ENCODE measurements around the gene CBR3.

Gene CBR3

DNA sequence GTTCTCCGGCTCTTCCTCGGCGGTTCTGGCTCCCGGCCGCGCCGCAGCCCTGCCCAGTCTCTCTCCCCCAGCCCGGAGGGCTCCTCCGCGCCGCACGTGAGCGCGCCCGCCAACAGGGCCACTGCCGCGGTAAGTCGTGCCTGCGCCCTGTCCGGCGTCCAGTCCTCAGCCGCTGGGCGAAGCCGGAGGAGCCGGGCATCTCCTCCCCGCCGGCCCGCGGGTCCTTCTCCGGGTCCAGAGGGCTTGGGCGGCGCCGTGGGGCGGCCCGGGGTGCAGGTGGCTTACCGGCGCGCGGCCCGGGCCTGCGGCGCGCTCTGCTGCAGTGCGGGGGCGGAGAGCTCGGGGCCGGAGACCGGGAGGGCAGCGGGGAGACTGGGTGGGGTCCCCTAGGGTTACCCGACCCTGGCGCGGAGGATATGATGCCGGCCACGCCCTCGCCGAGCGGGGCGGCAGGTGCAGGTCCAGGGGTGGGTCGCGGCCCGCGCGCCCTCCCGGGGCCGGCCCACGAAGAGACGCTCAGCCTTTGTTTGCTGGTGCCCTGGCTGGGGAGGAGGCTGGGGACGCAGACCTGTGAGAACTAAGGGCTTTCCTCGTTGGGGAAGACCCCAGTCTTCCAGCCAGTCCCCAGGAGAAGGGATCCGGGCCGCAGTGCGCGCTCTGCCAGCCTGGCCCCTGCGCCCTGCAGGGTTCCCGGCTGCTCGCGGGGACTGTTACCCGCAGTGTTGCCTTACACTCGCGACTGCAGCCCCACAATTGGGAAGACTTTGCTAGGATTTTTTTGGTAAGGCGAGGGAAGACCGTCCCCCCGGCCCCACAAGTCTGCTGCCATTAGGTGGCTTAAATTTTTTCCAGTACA, 22.2 kb downstream of the CBR3 start, which contains the start of gene DOP1B:
Gene DOP1B, plus strand, starts transcription at position 10 of the 856 bp plus-strand sequence. CDS start 7,910 bp downstream, outside the sequence.
- no peak for DNase-seq

DNA sequence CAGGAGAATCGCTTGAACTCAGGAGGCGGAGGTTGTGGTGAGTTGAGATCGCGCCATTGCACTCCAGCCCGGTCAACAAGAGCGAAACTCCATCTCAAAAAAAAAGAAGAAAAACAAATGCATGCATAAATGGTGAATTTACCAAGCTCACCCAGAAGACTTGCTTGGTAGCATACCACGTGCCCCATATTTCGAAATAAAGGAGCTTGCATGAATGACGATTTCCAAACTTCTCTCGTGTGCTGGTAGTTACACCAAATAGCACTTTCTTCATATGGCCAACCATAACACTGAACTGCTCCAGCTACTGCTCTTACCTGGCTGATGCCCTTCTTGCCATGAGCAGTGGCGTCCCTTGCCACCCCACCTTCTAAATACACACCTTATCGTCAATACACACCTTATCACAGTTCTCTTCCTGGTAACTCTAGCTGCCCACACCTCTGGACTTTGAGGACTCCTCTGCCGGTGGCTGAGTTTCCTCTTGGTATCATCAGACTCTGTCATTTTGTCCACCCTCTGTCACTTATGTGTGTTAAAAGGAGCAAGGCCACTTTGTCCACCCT, 24.6 kb downstream of the CBR3 start:
- no peak for DNase-seq

- no peak for DNase-seq
These were observed 25.9 kb downstream of the CBR3 start for GRCh38 chr21:36160850-36161178.

- DNase-seq: no peak
These were observed 27.8 kb downstream of the CBR3 start for GRCh38 chr21:36162631-36163030.

- DNase-seq: no peak
These were observed 29.2 kb downstream of the CBR3 start for GRCh38 chr21:36163750-36164741.

DNA sequence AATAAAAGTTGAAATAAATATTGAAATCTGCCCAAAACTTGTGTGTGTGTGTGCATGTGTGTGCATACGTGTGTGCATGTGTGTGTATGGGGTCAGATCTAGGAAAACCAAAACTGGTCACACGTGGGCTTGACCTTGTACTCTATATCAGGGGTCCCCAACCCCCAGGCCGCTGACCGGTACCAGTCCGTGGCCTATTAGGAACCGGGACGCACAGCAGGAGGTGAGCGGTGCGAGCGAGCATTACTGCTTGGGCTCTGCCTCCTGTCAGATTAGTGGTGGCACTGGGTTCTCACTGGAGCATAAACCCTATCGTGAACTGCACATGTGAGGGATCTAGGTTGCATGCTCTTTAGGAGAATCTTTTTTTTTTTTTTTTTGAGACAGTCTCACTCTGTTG, 30.5 kb downstream of the CBR3 start:
- DNase-seq: no peak

DNA sequence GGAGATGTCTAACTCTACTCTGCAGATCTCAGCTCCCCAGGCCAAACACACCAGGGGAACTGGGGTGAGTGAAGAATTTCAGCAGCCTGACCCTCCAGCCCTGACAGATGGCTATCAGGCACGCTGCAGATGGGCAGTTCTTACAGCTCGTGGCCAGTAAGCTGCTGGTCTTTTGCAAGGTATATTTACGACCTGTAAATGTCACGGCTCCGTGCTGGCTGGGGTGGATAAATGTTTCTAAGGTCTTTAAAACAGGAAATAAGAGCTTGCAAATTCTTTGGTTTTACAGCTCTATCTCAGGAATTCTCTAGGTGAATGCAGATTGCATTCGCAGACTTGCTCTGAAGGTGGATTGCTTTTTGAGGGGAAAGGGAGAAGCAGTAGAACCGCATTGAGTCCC, 31.8 kb downstream of the CBR3 start:
- DNase-seq: no peak

DNA sequence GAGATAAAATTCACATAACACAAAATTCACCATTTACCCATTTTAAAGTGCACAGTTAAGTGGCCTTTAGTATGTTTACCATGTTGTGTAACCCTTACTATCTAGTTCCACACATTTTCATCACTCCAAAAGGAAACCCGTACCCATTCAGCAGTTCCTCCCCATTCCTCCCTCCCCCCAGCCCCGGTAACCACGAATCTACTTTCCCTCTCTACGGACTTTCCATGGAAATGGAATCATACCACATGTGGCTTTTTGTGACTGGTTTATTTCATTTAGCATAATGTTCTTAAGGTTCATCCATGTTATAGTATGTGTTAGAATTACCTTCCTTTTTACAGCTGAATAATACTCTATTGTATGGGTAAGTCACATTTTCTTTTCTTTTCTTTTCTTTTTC, 32.7 kb downstream of the CBR3 start:
- no peak for DNase-seq

DNA sequence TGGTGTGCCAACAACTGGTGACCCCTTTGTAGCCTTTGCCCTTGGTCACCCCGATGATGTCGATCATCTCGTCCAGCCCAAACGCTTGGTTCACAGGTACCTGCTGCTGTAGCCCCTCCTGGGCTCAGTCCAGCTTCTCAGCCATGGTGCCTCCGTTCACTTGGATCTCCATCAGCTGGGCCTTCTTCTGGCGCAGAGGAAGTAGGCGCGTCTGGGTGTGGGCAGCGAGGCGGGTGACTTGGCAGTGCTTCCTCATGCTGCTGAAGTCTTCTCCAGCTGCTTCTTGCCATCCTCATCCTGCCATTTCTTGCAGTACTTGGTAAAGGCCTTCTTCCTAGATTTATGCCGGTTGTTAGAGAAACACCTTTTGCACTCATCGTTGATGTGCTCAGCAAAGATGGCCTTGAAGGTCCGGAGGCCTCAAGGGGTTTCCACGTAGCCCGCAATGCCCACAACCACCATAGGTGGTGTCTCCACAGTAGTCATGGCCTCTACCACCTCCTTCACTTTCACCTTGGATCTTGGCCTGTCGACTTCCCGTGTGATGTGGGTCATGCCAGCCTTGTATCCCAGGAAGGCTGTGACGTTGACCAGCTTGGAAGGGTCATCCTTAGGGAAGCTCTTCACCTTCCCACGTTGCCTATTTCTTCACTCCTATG, 34.7 kb downstream of the CBR3 start:
- DNase-seq: no peak

DNA sequence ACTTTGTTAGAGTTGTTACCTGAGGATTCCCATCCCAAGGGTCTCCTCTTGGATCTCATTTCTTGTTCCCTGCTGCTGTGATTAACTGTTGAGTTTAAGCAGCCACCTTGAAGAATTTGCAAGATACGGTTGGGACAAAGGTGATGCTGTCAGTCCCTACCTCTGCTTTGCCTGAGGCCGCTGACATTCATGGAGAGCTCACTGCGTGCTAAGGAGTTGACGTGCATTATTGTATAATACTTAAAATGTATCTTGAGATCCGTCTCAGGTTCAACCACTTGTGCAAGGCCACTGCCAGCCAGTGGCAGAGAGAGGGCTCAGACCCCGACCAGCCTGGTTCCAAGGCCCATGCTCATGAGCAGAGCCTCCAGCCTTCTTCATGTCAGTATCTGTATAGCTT, 35.9 kb downstream of the CBR3 start:
- DNase-seq: no peak

GRCh38 chr21:36171336-36171735, 36.5 kb downstream of the CBR3 start:
- no peak for DNase-seq

DNA sequence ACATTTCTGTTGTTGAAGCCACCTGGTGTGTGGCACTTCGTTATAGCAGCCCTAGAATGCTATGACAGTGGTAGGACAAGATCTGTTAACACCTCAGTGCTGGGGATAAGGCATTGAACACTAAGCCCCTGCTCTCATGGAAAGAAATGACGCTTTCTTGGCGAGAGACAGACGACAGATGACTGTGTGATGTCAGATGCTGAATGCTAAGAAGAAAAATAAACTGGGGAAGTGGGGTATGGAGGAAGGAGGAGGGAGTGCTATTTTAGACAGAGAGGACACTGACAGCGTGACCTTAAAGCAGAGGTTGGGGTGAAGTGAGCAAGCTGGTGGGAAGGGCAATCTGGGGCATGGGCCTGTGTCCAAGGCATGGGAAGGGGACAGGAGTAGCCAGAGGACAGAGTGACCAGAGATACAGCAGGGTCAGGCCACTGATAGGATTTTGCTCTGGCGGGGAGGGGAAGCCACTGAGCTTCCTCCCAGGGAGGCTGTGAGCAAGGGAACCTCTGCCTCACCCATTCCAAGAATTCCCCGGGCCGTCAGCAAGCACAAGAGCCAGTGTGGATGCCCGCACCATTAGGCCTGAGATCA, 37.0 kb downstream of the CBR3 start:
- no peak for DNase-seq

DNA sequence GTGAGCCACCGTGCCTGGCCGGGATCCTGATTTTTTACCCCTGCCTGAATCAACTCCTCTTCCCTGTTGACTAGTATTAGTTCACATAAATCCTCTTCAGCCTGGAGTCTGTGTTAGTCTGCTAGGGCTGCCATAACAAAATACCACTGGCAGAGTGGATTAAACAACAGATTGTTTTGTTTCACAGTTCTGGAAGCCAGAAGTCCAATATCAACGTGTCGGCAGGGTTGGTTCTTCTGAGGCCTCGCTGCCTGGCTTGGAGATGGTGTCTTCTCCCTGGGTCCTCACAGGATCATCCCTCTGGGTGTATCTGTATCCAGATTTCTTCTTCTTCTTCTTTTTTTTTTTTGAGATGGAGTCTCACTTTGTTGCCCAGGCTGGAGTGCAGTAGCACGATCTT, 39.9 kb downstream of the CBR3 start:
- no peak for DNase-seq

DNA sequence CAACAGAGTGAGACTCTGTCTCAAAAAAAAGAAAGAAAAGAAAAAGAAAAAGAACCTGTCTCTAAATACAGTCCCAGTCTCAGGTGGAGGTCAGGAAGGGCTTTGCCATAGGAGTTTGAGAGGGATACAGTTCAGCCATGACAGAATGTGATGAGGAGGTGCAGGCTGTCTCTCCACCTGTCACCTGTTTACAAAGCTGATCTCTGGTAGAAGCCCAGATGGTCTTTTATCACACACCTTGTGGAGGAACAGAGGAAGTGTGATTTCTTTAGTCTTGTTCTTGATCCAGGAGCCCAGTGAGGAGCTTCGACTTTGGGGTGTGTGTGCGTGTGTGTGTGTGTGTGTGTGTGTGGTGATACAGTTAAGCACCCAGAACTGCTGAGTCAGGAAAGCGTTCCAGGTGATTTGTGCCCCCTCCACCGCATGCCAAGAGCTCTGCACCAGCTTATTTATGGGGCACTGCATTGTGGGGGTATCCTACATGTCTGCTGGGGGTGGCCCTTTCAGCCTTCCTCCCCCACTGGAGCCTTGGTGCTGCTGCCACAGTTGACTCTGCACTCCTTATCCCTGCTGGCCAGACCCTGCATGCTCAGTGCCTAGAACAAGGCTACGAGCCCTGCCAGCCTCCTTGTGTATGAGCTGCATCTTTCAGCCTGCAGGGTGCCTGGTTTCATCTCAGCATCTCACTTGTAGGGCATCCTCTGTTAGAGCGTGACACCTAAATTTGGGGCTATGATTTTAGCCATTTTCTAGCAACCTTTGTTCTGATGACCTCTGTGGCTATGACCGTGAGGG, 41.1 kb downstream of the CBR3 start:
- DNase-seq: no peak

DNA sequence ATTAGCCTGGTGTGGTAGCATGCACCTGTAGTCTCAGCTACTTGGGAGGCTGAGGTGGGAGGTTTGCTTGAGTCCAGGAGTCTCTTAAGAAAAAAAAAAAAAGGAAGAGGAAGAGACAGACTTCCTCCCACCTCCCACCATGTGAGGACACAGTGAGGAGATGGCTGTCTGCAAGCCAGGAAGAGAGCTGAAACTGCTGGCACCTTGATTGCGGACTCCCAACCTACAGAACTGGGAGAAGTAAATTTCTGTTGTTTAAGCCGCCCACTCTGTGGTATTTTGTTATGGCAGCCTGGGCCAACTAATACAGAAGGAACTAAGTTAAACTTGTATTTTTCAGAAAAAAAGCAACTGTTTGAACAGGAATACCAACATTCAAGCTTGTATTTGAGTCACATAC, 43.5 kb downstream of the CBR3 start:
- DNase-seq: no peak

DNA sequence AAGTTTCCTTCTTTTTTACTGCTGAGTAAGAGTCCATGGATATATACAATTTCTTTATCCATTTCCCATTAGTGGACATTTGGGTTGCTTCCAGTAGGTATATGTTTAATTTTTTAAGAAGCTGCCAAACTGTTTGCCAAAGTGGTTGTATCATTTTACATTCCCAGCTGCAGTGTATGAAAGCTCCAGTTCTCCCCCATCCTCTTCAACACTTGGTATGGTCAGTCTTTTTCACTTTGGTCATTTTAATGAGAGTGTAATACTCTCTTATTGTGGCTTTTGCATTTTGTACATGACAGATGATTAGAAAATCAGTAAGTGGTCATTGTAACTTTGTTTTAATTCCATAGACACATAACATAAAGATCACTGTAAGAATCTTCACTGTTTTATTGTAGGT, 44.3 kb downstream of the CBR3 start:
- no peak for DNase-seq

DNA sequence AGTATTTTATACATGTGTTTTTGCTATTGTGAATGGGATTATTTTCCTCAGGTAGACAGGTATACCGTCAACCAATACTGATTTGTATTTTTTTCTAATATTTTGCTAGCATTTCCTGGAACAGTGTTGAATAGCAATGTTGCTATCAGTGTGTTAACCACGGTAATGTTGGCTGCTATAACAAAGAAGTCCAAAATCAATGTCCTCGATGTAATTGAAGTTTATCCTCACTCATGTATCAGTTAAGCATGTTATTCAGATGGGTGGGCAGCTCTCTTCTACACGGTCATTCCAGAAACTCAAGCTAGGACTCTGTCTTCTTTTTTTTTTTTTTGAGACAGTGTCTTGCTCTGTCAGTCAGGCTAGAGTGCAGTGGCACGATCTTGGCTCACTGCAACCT, 46.1 kb downstream of the CBR3 start:
- no peak for DNase-seq

- DNase-seq: no peak
These were observed 48.4 kb downstream of the CBR3 start for GRCh38 chr21:36183144-36183795.

DNA sequence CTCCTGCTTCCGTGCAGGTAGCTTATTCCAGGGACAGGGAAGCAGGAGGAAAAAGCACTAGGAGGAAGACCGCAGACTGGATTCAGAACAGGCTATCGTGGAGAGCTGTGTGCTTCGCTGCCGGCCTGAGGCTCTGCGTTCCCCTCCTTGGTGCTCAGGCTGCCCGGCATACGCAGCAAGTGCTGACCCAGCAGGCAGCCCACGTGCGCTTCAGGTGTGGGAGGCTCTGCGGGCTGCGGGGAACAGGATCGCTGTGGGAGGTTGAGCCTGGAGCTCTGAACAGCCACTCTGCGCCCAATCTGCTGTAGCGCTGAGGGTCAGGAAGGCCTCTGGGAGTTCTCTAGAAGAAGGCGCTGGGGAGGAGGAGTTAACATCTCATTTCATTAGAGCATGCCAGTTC, 49.7 kb downstream of the CBR3 start:
- DNase-seq: no peak

DNA sequence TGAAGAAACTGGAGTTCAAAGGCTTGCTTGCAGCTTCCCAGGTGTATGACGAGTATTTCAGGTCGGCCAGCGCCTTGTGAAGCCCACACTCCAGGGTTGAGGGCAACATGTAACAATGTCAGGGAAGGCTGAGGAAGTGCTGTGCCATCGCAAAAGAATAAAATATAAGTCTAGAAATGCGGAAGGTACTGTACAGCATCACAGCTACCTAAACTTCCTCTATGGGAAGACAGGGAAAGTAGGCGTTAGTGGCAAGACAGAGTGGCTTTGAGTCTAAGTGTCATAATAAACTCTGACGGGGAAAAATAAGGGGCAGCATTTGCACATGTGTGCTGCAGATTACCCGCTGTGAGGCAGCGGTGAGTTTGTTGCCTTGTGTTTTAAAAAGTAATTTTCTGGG, 50.6 kb downstream of the CBR3 start:
- DNase-seq: no peak

GRCh38 chr21:36186081-36186480, 51.2 kb downstream of the CBR3 start:
- DNase-seq: no peak
